HG03558 (cell line): ENCODE data around the gene CFAP107.

ENCODE experiments used
- ATAC-seq: cut with Tn5 transposase; IDR thresholded peaks from one replicate; pipeline ENCODE4 v1.9.1; 2021; ENCODE audit warnings: moderate number of reproducible peaks; ENCODE audit not compliant: unreplicated experiment; ENCODE audit errors: extremely low read depth

Gene CFAP107

DNA sequence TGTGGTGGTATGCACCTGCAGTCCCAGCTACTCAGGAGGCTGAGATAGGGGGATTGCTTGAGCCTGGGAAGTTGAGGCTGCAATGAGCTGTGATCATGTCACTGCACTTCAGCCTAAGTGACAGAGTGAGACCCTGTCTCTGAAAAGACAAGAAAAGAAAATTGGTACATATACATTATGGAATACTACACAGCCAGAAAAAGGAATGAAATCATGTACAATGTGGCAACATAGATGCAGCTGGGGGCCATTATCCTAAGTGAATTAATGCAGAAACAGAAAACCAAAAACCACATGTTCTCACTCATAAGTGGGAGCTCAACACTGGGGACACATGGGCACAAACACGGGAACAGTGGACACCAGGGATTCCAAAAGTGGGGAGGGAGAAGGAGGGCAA is 7.1 kb upstream of the CFAP107 start:
- no peak for ATAC-seq

DNA sequence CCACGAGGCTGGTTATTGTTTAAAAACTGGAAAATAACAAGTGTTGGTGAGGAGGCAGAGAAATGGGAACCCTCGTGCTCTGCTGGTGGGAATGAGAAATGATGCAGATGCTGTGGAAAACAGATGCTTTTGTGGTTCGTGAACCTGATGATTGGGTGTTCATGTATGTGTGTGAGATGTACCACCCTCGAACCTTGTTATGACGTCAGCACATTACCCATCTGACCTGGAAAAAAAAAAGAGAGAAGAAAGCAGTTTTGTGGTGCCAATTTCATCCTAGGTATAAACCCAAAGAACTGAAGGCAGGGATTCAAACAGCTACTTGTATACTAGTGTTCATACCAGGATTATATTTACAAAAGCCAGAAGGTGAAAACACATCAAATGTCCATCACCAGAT is 6.4 kb upstream of the CFAP107 start:
- ATAC-seq = no peak

DNA sequence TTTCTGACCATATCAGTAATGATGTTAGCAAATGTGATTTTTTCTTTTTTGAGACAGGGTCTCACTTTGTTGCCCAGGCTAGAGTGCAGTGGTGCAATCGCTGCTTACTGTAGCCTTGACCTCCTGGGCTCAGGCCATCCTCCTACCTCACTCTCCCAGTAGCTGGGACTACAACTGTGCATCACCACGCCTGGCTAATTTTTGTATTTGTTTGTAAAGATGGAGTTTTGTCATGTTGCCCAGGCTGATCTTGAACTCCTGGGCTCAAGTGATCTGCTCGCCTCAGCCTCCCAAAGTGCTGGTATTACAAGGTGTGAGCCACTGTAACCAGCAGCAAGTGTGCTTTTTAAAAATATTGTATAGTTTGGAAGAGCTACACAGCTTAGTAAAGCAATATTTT is 4.1 kb upstream of the CFAP107 start:
- no peak for ATAC-seq

GRCh38 chr1:12745126-12745991 is 641 bp upstream of the CFAP107 start:
- no peak for ATAC-seq

- ATAC-seq = no peak
Measured at GRCh38 chr1:12748778-12749355, 2.9 kb downstream of the CFAP107 start.

DNA sequence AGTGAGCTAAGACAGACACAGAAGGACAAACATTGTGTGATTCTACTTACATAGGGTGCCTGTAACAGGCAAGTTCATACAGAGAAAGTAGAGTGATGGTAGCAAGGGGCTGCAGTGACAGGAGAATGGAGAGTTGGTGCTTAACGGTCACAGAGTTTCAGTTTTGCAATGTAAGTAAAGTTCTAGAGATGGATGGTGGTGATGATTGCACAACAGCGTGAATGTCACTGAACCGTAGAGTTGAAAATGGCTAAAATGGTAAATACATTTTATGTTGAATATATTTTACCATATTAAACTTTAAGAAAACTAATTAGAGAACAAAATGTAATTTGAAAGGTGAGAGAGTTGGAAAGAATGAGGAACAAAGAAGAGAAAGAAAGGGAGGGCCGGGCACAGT is 8.7 kb downstream of the CFAP107 start:
- no peak for ATAC-seq

DNA sequence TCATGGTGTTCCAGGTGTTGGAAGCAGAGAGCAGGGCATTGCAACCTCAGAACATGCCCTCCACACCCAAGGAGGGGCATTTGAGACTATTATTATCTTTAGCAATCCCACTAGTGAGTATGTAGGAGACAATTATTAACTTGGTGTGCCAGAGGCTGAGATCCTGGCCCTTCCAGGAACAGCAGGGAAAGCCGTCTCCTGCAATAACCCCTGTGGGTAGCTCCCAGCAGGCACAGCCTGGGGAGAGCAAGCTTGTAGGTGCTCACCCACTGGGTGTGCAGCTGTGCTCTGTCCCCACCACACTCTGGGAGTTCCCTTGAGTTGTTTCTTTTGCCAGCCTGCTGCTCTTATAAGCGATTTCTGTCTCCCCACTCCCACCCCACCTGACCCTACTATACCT is 10.3 kb downstream of the CFAP107 start:
- ATAC-seq = no peak

DNA sequence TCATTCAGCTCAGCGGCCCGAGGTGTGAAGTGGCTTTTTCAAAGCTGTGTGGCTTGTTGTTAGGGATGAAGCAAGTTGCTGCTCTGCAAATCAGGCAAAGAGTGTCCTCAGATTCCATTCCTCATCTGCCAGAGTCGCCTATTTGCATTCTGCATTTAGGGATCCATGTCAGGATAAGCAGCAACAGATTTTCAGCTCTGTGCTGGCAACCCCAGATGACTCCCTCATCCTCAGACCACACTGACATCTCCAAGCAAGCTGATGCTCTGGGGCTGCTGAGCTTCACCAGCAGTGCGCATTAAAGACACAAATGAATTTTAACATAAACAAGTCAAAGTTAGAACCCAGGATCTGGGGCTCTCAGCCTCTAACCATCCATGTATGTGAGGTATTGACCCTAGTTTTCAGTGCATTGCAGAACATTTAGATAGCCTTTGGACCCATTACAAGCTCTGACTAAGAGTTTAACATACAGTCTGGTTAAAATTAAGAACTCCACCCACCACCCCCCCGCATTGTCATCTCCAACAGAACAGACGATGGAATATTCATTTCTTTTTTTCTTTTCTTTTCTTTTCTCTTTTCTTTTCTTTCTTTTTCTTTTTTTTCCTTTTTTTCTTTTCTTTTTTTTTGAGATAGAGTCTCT is 10.9 kb downstream of the CFAP107 start:
- ATAC-seq = no peak

- ATAC-seq = no peak
Measured at GRCh38 chr1:12757836-12758235, 11.8 kb downstream of the CFAP107 start.

- ATAC-seq = no peak
Measured at GRCh38 chr1:12760256-12760795, 14.3 kb downstream of the CFAP107 start.

DNA sequence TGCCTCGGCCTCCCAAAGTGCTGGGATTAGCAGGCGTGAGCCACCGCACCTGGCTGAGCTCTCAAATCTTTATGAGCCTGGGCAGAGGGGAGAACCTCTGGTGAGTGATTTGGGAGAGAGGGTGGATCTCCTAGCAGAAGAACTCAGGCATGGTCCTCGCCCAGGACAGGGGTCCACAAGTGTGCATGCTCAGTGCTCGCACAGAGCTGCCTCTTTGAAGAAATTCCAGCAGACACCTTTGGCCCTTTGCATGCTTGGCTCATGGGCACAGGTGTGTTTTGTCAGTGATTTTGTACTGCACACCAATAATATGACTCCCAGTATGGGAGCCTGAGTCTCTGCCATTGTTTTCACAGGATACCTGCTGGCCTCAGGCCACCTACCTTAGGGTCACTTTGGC is 15.8 kb downstream of the CFAP107 start:
- no peak for ATAC-seq

DNA sequence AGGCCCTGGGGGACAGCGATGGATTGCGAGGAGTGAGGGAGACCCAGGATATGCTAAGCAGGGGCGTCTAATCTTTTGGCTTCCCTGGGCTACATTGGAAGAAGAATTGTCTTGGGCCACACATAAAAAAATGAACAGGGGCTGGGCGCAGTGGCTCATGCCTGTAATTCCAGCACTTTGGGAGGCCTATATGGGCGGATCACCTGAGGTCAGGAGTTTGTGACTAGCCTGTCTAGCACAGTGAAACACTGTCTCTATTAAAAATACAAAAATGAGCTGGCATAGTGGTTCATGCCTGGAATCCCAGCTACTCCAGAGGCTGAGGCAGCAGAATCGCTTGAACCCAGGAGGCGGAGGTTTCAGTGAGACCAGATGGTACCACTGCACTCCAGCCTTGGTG is 16.8 kb downstream of the CFAP107 start:
- no peak for ATAC-seq

DNA sequence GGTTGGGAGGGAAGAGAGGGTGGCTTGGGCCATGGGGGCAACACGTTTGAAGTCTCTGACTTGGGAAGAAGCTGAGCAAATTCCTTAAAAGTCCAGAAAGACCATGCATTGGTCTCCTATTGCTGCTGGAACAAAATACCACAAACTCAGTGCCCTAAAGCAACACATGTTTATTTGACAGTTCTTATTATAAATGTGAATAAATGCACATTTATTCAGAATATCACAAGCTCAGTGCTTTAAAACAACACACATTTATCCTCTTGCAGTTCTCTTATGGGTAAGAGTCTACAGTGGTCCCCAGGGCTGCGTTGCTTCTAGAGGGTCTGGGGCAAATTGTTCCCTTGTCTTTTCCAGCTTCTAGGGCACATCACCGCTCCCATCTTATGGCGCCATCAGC is 17.5 kb downstream of the CFAP107 start:
- no peak for ATAC-seq

DNA sequence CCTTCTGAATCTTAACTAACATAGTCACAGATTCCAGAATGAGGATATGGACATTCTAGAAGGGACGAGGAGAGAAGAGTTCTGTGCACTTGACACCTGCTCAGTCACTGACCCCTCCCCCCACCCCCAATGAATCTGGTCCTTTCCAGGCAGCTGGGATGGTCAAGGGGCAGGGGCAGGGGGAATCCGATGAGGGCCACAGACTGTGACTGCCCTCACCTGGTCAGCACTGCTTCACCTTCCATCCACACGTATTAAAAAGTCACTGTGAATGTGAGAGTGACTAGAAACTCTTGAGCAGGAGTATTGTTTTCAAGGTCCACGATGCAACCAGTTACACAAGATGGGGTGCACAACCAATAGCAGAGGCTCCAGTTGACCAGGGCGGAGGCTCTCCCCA is 18.0 kb downstream of the CFAP107 start:
- no peak for ATAC-seq

DNA sequence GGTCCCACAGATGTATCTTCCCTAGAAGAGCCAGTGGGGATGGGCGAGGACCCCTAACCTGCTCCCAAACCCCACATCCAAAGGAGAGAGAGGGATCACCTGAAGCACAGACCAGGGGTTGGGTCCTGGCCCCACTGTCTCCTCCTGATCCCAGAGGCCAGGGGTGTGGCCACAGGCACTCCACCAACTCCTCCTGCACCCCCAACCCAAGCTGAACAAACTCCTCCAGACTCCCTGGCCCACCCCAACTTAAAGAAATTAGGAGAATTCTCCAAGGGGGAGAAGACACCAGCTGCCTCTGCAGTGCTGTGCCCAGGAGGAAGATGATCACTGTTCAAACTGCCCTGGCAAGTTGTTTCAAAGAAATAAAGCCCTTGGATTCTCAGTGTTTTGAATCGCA is 23.0 kb downstream of the CFAP107 start:
- no peak for ATAC-seq

DNA sequence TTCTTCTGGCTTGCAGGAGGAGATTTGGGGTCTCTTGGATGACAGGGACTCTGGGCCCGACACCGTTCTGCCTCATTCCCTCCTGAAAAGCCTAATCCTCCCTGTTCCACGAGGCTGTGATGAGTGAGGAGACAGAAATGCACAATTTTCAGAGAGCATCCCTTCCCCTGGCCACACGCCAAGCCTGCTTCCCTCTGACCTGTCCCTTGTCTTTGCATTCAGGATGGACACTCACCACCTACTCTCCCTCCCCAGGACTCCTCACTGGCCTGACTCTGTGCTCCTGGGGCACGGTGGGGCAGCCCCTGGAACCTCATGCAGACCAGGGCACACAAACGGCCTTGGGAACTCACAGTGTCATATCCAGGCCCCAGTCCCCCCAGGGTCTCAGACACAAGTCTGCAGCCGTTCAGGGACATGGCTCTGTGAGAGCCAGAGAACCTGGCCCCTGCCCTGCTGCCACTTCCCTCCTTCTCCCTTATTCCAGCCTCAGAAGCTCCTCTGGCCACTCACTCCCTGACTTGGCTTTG is 24.0 kb downstream of the CFAP107 start:
- ATAC-seq = no peak

DNA sequence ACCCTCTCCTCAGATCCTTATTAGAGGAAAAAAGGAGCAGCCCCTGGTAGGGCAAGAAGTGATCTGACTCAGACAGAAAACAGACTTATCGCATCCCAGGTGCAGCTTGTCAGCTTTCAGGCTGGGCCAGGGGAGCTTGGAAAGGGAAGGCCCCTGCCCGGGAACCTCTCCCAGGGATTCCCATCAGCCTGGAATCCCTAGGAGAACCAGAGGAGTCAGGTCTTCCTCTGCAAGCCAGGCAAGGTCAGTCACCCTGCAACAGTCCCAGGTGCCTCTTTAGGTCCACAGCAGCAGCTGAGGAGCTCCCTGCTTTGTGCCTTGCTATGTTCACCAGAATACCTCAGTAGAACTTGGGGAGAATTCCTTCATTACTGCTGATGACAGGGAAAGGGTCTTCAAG is 24.6 kb downstream of the CFAP107 start:
- ATAC-seq = no peak

DNA sequence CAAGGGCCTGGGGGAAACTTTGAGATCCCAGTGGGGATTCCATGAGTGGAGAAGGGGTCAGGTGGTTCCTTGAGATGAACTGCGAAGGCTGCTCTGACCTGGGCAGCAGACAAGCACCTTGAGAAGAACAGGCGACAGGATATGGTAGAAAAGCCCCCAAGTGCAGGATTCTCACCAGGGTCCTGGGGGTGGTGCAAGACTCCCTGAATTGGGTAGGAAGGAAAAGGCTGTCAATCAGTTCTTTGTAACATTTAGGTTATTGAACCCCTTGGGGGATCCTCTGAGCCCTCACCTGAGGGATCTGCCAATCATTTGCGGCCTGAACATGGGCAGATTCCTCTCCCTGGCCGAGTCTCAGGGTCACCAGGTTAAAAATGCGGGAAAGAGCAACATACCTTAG is 25.2 kb downstream of the CFAP107 start:
- no peak for ATAC-seq

- ATAC-seq = no peak
Measured at GRCh38 chr1:12772520-12772919, 26.5 kb downstream of the CFAP107 start.

GRCh38 chr1:12773438-12773837 is 27.4 kb downstream of the CFAP107 start, which contains the start of gene PRAMEF12:
Gene PRAMEF12, plus strand, starts transcription at chr1:12773738. Its CDS starts 1,130 bp downstream, at chr1:12774868.
- ATAC-seq = no peak

GRCh38 chr1:12774801-12775345 is 28.9 kb downstream of the CFAP107 start:
- no peak for ATAC-seq
